Muscle layer of colon (tissue), 2 donors: Measurements from ENCODE around the gene MACROD2.

Experiments used
- H3K27ac ChIP-seq: one replicate; pipeline ENCODE4 v1.7.0; 2013; ENCODE audit warnings: low read depth, mild to moderate bottlenecking, low read length, moderate library complexity
- H3K27me3 ChIP-seq, 2 donors: one replicate each; pipeline ENCODE4 v1.7.0; 2013; ENCODE audit warnings: low read length in 2 of 2, mild to moderate bottlenecking in 2 of 2; ENCODE audit not compliant: insufficient read depth in 2 of 2, control insufficient read depth in 1 of 2
- H3K36me3 ChIP-seq: one replicate; pipeline ENCODE4 v1.7.0; 2013; ENCODE audit warnings: mild to moderate bottlenecking, low read length; ENCODE audit not compliant: insufficient read depth
- H3K4me1 ChIP-seq: one replicate; pipeline ENCODE4 v1.7.0; 2013; ENCODE audit warnings: mild to moderate bottlenecking, low read length; ENCODE audit not compliant: insufficient read depth
- H3K4me3 ChIP-seq, 2 donors: one replicate each; pipeline ENCODE4 v1.7.0; 2013; ENCODE audit warnings: low read length in 2 of 2, low read depth in 1 of 2, mild to moderate bottlenecking in 1 of 2, moderate library complexity in 1 of 2
- H3K9ac ChIP-seq: one replicate; pipeline ENCODE4 v1.7.0; 2013; ENCODE audit warnings: low read length
- H3K9me3 ChIP-seq: one replicate; pipeline ENCODE4 v1.7.0; 2013; ENCODE audit warnings: mild to moderate bottlenecking, low read length
- donor health status: abdominal sarcoma.
- donor health status: Adenocarcinoma of cecum.

The MACROD2 gene

GRCh38 chr20:14778875-14779274 lies 783.6 kb downstream of the MACROD2 start:
- Histone ChIP-seq H3K4me3 (no peak overlapping the region), H3K9me3 (no peaks in the 10 kb centered on the region), H3K27ac (no peak overlapping the region), H3K4me1 (no peaks in the 10 kb centered on the region), H3K9ac (no peak overlapping the region), H3K27me3 (no peaks in the 10 kb centered on the region), H3K36me3 (no peaks in the 10 kb centered on the region)

DNA sequence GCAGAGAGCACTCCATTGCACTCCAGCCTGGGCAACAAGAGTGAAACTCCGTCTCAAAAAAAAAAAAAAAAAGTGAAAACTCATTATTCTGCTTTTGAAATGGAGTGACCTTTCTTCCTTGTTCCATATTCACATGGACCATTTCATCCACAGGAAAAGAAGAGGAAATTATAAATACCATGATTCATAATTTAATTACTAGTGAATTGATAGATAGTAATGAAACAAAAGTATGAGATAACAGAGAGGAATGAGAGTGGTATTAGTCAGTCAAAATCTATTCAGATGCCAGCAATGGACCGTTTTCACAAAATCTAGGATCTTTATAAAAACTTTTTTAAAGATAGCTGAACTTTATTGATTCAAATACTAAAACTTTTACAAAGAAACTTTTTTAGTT lies 785.2 kb downstream of the MACROD2 start:
- Histone ChIP-seq H3K27me3 (no peaks in the 10 kb centered on the region), H3K27ac (no peak overlapping the region), H3K36me3 (no peaks in the 10 kb centered on the region), H3K9ac (no peak overlapping the region), H3K9me3 (no peaks in the 10 kb centered on the region), H3K4me1 (no peaks in the 10 kb centered on the region), H3K4me3 (no peak overlapping the region)

GRCh38 chr20:14782731-14783130 lies 787.4 kb downstream of the MACROD2 start:
- H3K27ac ChIP-seq = no peak overlapping the region
- no peak overlapping the region for H3K4me3 ChIP-seq
- no peak overlapping the region for H3K9ac ChIP-seq
- H3K36me3 ChIP-seq = no peaks in the 10 kb centered on the region
- no peaks in the 10 kb centered on the region for H3K4me1 ChIP-seq
- no peaks in the 10 kb centered on the region for H3K27me3 ChIP-seq
- no peaks in the 10 kb centered on the region for H3K9me3 ChIP-seq

DNA sequence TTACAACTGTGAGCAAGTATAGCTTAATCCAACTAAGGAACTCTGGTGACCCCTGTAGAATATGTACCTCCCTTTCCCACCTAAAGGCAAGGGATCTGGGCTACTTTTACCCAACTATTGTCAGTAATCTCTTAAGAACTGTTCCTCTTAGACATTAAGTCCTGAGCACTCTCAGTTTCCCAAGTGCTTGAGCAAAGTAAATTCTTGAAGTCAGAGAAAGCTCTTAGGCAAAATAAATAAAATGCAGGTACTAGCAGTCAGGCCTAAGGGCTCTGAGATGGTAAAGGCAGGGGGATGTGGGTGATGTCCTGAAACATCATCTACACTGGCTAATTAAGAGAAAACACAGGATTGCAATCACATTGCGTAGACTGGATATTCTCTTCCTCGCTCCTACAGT lies 788.5 kb downstream of the MACROD2 start:
- no peaks in the 10 kb centered on the region for H3K27me3 ChIP-seq

DNA sequence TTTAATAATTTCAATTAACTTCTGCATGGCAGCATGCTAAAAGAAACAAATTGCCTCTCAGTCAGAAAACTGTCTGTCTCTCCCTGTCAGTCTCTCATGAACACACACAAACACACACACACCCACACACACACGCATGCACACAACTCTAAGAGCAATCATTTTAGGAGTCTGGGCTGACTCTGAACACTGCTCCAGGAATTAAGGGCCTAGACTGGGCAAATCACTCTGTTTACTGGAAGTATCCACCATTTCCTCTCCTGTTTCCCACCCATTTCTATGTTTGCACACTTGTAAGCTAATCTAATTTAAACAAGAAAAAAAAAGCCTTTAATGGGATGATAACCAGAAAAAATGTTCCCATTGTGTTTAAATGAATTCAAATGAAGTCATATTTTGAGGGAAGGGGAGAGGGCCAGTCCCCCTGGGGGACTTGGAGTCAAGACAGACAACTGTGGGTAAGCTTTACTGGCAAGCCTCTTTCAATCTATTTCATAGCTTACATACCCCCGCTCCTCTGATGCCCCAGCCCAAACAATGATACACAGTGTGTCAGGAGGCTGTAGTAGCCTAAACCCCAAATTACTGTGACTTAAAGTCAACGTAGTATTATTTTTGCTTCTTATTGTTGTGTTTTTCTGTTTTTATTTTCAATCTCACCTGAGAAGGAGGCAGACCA lies 789.9 kb downstream of the MACROD2 start:
- no peaks in the 10 kb centered on the region for H3K4me1 ChIP-seq

More for the DNA sequence above, 788.5 kb downstream of the MACROD2 start:
- no peaks in the 10 kb centered on the region for H3K9me3 ChIP-seq
- no peak overlapping the region for H3K27ac ChIP-seq
- no peak overlapping the region for H3K4me3 ChIP-seq
- H3K9ac ChIP-seq = no peak overlapping the region
- H3K36me3 ChIP-seq = no peaks in the 10 kb centered on the region
- no peaks in the 10 kb centered on the region for H3K4me1 ChIP-seq

DNA sequence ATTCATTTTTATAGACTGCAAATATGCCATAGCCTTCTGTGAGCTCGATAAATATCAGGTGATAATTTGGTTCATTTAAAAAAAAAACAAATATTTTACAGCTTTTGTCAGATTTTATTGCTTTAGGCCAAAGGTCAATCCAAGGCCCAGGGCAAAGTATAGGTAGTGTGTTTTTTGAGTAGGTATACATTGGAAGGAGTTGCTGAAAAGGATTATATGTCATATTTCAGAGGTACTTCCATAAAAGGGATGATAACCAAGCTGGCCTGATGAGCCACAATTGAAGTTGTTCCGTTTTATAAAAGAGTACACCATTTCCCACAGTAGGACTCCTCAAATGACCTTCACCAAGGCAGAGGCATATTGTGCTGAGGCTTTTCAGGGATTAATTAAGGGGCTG lies 794.9 kb downstream of the MACROD2 start:
- Histone ChIP-seq H3K4me1 (no peaks in the 10 kb centered on the region), H3K36me3 (no peaks in the 10 kb centered on the region), H3K9ac (no peak overlapping the region), H3K4me3 (no peak overlapping the region), H3K27ac (no peak overlapping the region), H3K27me3 (no peaks in the 10 kb centered on the region), H3K9me3 (no peaks in the 10 kb centered on the region)

More for the DNA sequence above, 789.9 kb downstream of the MACROD2 start:
- no peak overlapping the region for H3K27ac ChIP-seq
- no peaks in the 10 kb centered on the region for H3K9me3 ChIP-seq
- no peaks in the 10 kb centered on the region for H3K36me3 ChIP-seq
- H3K27me3 ChIP-seq = no peaks in the 10 kb centered on the region
- H3K4me3 ChIP-seq = no peak overlapping the region
- no peak overlapping the region for H3K9ac ChIP-seq

DNA sequence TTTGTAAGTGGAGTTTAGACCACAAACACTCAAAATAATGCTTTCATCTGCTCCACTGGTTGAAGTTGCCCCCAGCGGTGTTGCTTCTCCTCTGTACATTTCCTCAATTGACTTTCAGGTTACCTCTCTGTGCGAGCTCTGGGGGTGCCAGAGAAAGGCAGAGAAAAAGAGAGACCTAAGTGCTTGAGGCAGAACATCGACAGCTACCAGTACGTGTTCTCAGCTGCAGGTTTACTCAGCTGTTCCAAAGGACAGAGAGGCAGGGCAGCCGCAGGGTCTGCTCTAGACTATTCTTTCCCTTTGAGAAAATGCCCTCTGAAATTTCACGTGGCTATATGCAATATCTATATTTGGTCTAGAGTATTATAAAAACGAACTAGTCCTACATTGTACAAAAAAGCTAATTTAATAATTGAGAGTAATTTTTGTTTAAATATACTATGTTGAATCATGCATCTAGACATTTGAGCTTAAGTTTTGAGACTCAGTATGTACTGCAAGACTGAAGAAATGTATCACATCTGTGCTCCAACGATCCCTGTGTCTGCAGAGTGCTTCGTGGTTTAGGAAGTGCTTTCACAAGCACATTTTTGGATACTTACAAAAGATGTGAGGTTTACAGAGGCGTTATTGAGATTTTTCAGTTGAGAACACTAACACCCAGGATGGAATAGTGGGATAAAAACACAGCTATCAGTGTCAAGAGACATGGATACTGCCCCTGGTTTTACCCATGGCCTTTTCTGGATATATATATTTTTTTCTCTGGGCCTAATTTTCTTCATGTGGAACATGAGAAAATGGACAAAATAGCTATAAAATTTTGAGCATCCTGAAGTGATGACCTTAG lies 795.7 kb downstream of the MACROD2 start:
- Histone ChIP-seq H3K4me3 (no peak overlapping the region), H3K36me3 (no peaks in the 10 kb centered on the region), H3K9me3 (no peaks in the 10 kb centered on the region), H3K27me3 (no peaks in the 10 kb centered on the region), H3K27ac (no peak overlapping the region), H3K4me1 (no peaks in the 10 kb centered on the region), H3K9ac (no peak overlapping the region)

- H3K4me3 ChIP-seq = no peak overlapping the region
- H3K9ac ChIP-seq = no peak overlapping the region
- no peaks in the 10 kb centered on the region for H3K9me3 ChIP-seq
- no peaks in the 10 kb centered on the region for H3K27me3 ChIP-seq
- H3K27ac ChIP-seq = no peak overlapping the region
- H3K4me1 ChIP-seq = no peaks in the 10 kb centered on the region
- H3K36me3 ChIP-seq = no peaks in the 10 kb centered on the region
These were observed 797.6 kb downstream of the MACROD2 start for GRCh38 chr20:14792915-14793314.

GRCh38 chr20:14799545-14800216 lies 804.4 kb downstream of the MACROD2 start:
- no peaks in the 10 kb centered on the region for H3K27me3 ChIP-seq
- no peak overlapping the region for H3K9ac ChIP-seq
- no peaks in the 10 kb centered on the region for H3K9me3 ChIP-seq
- no peak overlapping the region for H3K27ac ChIP-seq
- H3K4me1 ChIP-seq = no peaks in the 10 kb centered on the region
- no peaks in the 10 kb centered on the region for H3K36me3 ChIP-seq
- no peak overlapping the region for H3K4me3 ChIP-seq

DNA sequence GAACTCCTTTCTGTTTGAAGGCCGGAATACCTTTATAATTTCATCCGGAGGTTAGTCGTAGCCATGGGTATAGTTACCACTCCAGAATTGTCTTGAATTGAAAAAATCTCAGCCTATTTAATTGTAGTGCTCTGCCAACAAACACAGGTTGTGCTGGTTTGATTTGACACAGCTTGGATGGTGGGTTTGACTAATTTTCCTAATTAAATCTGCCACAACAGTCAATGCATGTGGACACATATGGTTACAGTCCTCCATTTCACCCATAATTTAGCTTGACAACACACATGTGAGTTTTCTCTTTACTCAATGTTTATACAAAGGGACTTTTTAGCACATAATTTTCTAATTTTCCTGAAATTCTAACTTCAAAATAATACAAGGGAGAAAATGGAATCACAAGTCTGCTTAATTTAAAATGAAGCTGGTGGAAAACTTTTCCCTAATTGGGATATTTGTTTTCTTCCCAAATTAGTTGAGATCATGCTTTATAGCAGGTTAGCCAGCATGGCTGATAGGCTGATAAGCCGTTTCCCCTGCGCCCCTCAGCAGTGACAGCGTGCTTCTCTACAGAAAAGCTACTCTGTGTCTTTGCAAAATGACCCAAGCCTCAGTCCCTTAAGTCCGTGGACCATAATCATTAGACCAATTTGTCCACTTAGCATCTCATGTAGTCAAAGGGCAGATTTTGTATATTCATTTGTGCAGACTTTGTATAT lies 805.5 kb downstream of the MACROD2 start:
- no peaks in the 10 kb centered on the region for H3K36me3 ChIP-seq
- H3K27ac ChIP-seq = no peak overlapping the region
- no peaks in the 10 kb centered on the region for H3K27me3 ChIP-seq
- H3K4me3 ChIP-seq = no peak overlapping the region
- no peaks in the 10 kb centered on the region for H3K4me1 ChIP-seq
- H3K9me3 ChIP-seq = no peaks in the 10 kb centered on the region
- no peak overlapping the region for H3K9ac ChIP-seq
